ENCODE measurements around the gene CHST11.
A peak's percentile ranks its signal among the peaks of the same experiment; 100 is the strongest.

The CHST11 gene

DNA sequence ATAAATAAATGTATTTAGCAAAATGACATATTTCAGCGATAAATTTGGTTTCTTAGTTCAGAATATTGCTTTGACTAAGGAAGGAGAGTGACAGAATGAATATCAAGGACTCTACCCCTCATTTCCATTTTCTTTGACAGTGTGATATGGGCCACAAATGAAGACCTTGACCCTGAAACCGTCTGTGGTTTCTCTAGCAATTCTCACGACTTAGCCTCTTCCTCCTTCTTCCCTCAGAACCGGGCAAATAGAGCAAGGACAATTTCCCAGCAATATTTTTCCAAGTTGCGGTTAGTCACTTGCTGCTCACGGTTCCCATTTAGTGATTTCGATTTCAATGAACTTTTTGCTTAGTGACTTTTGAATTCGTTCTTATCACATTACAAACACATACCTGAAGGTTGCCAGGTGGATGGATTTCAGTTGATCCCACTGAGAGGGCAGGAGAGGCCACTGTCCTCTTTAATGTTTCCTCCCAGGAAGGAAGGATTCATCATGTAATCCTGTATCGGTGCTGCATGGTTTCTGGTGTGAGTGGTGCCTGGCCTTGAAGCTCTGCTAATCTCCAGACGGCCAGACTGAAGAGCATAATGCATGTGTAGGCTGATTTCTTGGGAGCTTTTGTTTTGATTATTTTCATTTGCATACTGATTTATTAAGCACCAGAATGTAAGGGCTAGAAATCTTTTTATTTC lies 77.6 kb downstream of the CHST11 start:
- DNase-seq (ENCODE audit: low read depth), result no peak

DNA sequence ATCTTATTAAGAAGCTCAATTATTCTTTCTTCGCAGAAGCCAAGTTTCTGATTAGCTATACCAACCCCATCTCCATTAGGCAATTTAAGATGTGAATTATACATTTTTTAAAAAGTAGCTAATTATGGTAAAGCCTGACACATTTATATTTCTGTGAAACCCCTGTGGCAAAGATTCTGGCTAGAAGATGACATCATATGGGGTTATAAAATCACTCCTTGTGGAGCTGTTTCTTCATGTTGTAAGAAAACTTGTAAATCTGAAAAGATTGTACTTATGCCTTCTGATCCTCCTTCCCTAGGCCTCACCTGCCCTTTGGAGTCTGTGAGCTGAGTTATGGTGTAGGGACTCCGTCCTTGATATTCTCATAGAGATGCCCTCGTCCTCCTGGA lies 78.1 kb downstream of the CHST11 start:
- TF ChIP-seq, protein P1, sequence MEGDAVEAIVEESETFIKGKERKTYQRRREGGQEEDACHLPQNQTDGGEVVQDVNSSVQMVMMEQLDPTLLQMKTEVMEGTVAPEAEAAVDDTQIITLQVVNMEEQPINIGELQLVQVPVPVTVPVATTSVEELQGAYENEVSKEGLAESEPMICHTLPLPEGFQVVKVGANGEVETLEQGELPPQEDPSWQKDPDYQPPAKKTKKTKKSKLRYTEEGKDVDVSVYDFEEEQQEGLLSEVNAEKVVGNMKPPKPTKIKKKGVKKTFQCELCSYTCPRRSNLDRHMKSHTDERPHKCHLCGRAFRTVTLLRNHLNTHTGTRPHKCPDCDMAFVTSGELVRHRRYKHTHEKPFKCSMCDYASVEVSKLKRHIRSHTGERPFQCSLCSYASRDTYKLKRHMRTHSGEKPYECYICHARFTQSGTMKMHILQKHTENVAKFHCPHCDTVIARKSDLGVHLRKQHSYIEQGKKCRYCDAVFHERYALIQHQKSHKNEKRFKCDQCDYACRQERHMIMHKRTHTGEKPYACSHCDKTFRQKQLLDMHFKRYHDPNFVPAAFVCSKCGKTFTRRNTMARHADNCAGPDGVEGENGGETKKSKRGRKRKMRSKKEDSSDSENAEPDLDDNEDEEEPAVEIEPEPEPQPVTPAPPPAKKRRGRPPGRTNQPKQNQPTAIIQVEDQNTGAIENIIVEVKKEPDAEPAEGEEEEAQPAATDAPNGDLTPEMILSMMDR (conservative IDR thresholded peaks at IDR 0.05; ENCODE audit: low read length), result no peak
- DNase-seq (ENCODE audit: low read depth), result no peak
- no peak overlapping the region for H3K4me3 ChIP-seq (ENCODE audit: low read length)

More for the DNA sequence above, 77.6 kb downstream of the CHST11 start:
- TF ChIP-seq, protein P1 (conservative IDR thresholded peaks at IDR 0.05; ENCODE audit: low read length), result no peak
- H3K4me3 ChIP-seq (ENCODE audit: low read length), result no peak overlapping the region

DNA sequence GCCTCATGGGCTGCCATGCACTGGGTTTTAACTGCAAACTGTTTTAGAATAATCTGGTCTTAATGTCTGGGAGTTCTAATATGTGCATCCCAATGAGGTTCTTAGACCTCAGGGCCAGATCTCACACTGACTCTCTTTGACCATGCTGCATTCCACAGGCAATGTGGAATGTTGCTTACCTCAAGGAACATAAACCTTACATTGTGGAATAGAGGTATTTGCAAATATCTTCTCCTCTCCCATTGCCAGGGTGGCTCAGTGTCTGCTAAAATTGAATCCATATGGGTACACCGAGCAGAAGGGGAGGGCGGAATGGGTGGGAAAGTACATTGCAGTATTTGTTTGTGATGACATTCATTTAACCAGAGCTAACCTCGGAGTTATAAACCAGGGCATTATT lies 78.6 kb downstream of the CHST11 start:
- H3K4me3 ChIP-seq (ENCODE audit: low read length), result no peak overlapping the region
- TF ChIP-seq, protein P1 (conservative IDR thresholded peaks at IDR 0.05; ENCODE audit: low read length), result no peak
- DNase-seq (ENCODE audit: low read depth), result peak; percentile 94

DNA sequence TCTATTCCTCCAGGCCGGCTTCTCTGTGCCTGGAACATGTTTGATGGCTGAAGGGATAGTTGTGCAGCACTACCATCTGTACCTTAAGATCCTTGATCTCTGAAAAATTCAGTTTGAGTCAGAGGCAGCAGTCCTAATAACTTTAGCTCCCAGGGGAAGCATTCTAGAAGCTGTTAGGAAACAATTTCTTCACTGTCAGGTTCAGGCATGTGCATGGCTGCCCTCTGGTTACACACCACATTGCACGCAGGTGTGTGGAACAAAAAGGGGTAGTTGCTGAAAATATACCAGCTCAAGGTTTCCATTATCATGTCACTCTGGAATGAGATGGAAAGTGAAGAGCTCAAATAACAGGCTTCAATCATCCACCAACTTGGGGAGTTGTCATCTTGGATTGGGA lies 80.1 kb downstream of the CHST11 start:
- TF ChIP-seq, protein P1 (conservative IDR thresholded peaks at IDR 0.05; ENCODE audit: low read length), result no peak
- DNase-seq (ENCODE audit: low read depth), result peak; percentile 61
- no peak overlapping the region for H3K4me3 ChIP-seq (ENCODE audit: low read length)

DNA sequence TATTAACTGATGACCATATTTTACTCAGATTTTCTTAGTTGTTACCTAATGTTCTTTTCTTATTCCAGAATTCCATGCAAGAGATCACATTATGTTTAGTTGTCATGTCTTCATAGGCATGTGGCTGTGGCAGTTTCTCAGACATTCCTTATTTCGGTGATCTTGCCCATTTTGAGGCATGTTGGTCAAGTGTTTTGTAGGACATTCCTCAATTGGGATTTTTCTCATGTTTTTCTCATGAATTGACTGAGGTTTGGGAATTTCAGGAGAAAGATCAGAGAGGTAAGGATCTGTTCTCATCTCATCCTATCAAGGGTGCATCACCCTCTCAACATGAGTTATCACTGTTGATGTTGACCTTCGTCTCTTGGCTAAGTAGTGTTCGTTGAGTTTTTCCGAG lies 81.3 kb downstream of the CHST11 start:
- TF ChIP-seq, protein P1 (conservative IDR thresholded peaks at IDR 0.05; ENCODE audit: low read length), result no peak
- DNase-seq (ENCODE audit: low read depth), result peak; percentile 52
- no peak overlapping the region for H3K4me3 ChIP-seq (ENCODE audit: low read length)

DNA sequence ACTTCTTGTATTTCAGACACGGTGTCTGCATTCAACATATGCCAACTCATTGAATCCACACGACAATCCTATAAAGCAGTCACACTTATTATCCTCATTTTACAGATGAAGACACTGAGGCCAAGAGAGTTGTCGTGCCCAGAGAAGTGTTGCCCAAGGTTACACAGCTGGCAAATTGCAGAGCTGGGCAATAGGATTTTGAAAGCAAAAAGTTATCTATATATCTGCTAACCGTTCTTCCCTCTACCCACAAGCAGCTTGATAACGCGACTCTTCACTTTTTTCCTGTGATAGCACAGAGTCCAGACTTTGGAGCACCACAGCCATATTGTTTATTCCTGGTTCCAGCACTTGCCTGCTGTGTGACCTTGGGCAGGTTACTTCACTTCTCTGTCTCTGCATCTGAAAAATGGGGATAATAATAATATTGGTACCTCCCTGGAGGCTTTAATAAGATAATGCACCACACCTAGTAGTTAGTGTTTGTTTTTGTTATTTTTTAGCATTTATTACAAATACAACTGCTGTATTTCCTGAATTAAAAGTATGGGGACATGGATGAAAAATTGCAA lies 82.2 kb downstream of the CHST11 start:
- TF ChIP-seq, protein P1 (conservative IDR thresholded peaks at IDR 0.05; ENCODE audit: low read length), result no peak
- no peak for DNase-seq (ENCODE audit: low read depth)
- no peak overlapping the region for H3K4me3 ChIP-seq (ENCODE audit: low read length)

DNA sequence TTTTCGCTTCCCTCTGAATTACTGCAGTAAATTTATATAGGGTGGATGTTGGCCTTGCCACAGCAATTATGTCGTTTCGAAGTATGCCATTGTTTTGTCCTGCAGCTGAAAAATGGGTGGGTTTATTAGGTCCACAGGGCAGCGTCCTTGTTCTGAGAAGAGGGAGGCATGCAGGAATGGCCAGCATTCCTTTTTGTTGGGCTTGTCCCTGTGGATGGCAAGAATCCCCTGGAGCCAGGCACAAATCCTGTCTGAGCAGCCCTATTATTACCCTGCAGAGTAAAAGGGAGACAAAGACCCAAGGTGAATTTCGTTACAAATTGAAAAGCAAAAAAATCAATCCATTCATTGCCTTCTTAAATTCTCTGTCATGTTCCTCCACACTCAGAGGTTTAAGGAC lies 88.1 kb downstream of the CHST11 start:
- TF ChIP-seq, protein P1 (conservative IDR thresholded peaks at IDR 0.05; ENCODE audit: low read length), result no peak
- no peak for DNase-seq (ENCODE audit: low read depth)
- H3K4me3 ChIP-seq (ENCODE audit: low read length), result no peak overlapping the region

Measured in AG10803 (cell line).